Occipital lobe (tissue), 2 donors: ENCODE data around the gene COMMD4. TPM values are rescaled to one million over a fixed set of nuclear protein-coding genes. Genes with fewer than 3 reads are reported as not detected.
"Not testable (repeated sequence)": the region's sequence is repeated elsewhere in the genome, so short reads cannot be mapped to it uniquely, and the experiment has no call there.

Experiments used
- DNase-seq: peaks from one replicate; lab custom pipeline; 2025; lab: John Stamatoyannopoulos, UW
- total RNA-seq: library from RNA; depleted of rRNA; stranded (reverse); fragments of >200 nt; gene quantifications from one replicate; pipeline ENCODE4 v1.2.3, GENCODE V29; 2014

Gene COMMD4
- total RNA-seq, 1 donor from 2014 or later = 17.5 TPM

GRCh38 chr15:75332093-75332492, 3.8 kb upstream of the COMMD4 start:
- not testable (repeated sequence) for DNase-seq

- not testable (repeated sequence) for DNase-seq
These were observed 2.0 kb upstream of the COMMD4 start for GRCh38 chr15:75333654-75334419.

- no peak for DNase-seq
These were observed 554 bp upstream of the COMMD4 start for GRCh38 chr15:75335313-75335704.

- DNase-seq = no peak
These were observed 2.9 kb downstream of the COMMD4 start for GRCh38 chr15:75338661-75339240.

- no peak for DNase-seq
These were observed 3.8 kb downstream of the COMMD4 start for GRCh38 chr15:75339531-75340240.

- DNase-seq = no peak
These were observed 6.4 kb downstream of the COMMD4 start for GRCh38 chr15:75342221-75342620.

- not testable (repeated sequence) for DNase-seq
These were observed 8.1 kb downstream of the COMMD4 start for GRCh38 chr15:75343953-75344352.

GRCh38 chr15:75346796-75347221, 10.9 kb downstream of the COMMD4 start, which contains the start of gene NEIL1:
TSS of gene NEIL1 (plus strand) at chr15:75347039. CDS start at chr15:75348906, 1,867 bp downstream.
- DNase-seq = no peak

- peak; percentile 73 for DNase-seq
These were observed 11.6 kb downstream of the COMMD4 start for GRCh38 chr15:75347222-75348033.

- no peak for DNase-seq
These were observed 12.2 kb downstream of the COMMD4 start for GRCh38 chr15:75348034-75348561.

- DNase-seq = no peak
These were observed 12.9 kb downstream of the COMMD4 start for GRCh38 chr15:75348562-75349350.

- DNase-seq = not testable (repeated sequence)
These were observed 13.4 kb downstream of the COMMD4 start for GRCh38 chr15:75349351-75349669.

GRCh38 chr15:75349851-75350588, 14.2 kb downstream of the COMMD4 start:
- no peak for DNase-seq

GRCh38 chr15:75350601-75351361, 14.9 kb downstream of the COMMD4 start:
- no peak for DNase-seq

GRCh38 chr15:75352186-75353080, 16.6 kb downstream of the COMMD4 start:
- DNase-seq = no peak

GRCh38 chr15:75353604-75354003, 17.7 kb downstream of the COMMD4 start:
- DNase-seq = no peak

- no peak for DNase-seq
These were observed 18.6 kb downstream of the COMMD4 start for GRCh38 chr15:75354454-75354853.

GRCh38 chr15:75355369-75355768, 19.5 kb downstream of the COMMD4 start:
- no peak for DNase-seq
